ENCODE measurements around the gene ADCK1. TPM values are rescaled to one million over a fixed set of nuclear protein-coding genes. Genes with fewer than 3 reads are reported as not detected.

Gene ADCK1
- total and polyA plus RNA-seq, 8 donors = 2.9 to 9.9 (median 4.9) TPM

- DNase-seq (no peak), FAIRE-seq (no peak), ATAC-seq (no peak)
- Histone ChIP-seq H3K4me1 (no peaks in the 10 kb centered on the region), H3K27ac (no peak overlapping the region), H3K4me3 (no peak overlapping the region), H3K36me3 (no peaks in the 10 kb centered on the region), H3K27me3 (no peaks in the 10 kb centered on the region), H3K9me3 (no peaks in the 10 kb centered on the region)
- WGBS, 2 donors = 94% methylated on average over 22 of the region's 22 CpGs
- no peak for TF ChIP-seq CTCF (IDR thresholded peaks at IDR 0.05)
- intact Hi-C loops (cut with DNase I) = no loop called here
Observed at GRCh38 chr14:77924141-77924948, 124.4 kb downstream of the ADCK1 start.

- FAIRE-seq (no peak), DNase-seq (no peak), ATAC-seq (no peak)
- no peak for TF ChIP-seq CTCF (IDR thresholded peaks at IDR 0.05)
- intact Hi-C loops (cut with DNase I) = no loop called here
- Histone ChIP-seq H3K36me3 (no peaks in the 10 kb centered on the region), H3K9me3 (no peaks in the 10 kb centered on the region), H3K4me1 (no peaks in the 10 kb centered on the region), H3K27ac (no peak overlapping the region), H3K4me3 (no peak overlapping the region), H3K27me3 (no peaks in the 10 kb centered on the region)
- 71 to 94% methylated on average over 9 of the region's 9 CpGs for WGBS, 2 donors
Observed at GRCh38 chr14:77926942-77927341, 127.0 kb downstream of the ADCK1 start.

- no peak for FAIRE-seq
- TF ChIP-seq CTCF (IDR thresholded peaks at IDR 0.05) = no peak
- Histone ChIP-seq H3K9me3 (no peaks in the 10 kb centered on the region), H3K4me1 (no peaks in the 10 kb centered on the region), H3K27ac (no peak overlapping the region), H3K36me3 (peaks cover 0 to 5% (median 0%) of the 10 kb centered on the region in 3 donors), H3K27me3 (no peaks in the 10 kb centered on the region), H3K4me3 (no peak overlapping the region)
- no peak for DNase-seq
- intact Hi-C loops (cut with DNase I) = no loop called here
- ATAC-seq = no peak
- WGBS, 2 donors = 96 to 97% methylated on average over 14 of the region's 14 CpGs
Observed at GRCh38 chr14:77931441-77931840, 131.5 kb downstream of the ADCK1 start.

GRCh38 chr14:77936138-77936639, 136.3 kb downstream of the ADCK1 start:
- H3K9me3 ChIP-seq = no peaks in the 10 kb centered on the region
- no peak overlapping the region for H3K27ac ChIP-seq
- H3K4me1 ChIP-seq = no peaks in the 10 kb centered on the region
- FAIRE-seq (no peak), DNase-seq (no peak), ATAC-seq (no peak)
- peaks cover 0 to 5% (median 0%) of the 10 kb centered on the region in 3 donors for H3K36me3 ChIP-seq
- H3K27me3 ChIP-seq = no peaks in the 10 kb centered on the region
- no peak for TF ChIP-seq CTCF (IDR thresholded peaks at IDR 0.05)
- intact Hi-C loops (cut with DNase I) = no loop called here
- no peak overlapping the region for H3K4me3 ChIP-seq
- whole genome bisulfite sequencing, 2 donors = 94 to 97% methylated on average over 4 of the region's 4 CpGs

- ATAC-seq = no peak
- no peak overlapping the region for H3K27ac ChIP-seq
- 73 to 75% methylated on average over 4 of the region's 4 CpGs for WGBS, 2 donors
- H3K4me1 ChIP-seq = no peaks in the 10 kb centered on the region
- intact Hi-C loops (cut with DNase I) = no loop called here
- H3K27me3 ChIP-seq = no peaks in the 10 kb centered on the region
- no peak for FAIRE-seq
- no peak for DNase-seq
- no peaks in the 10 kb centered on the region for H3K9me3 ChIP-seq
- TF ChIP-seq CTCF (IDR thresholded peaks at IDR 0.05) = no peak
- no peak overlapping the region for H3K4me3 ChIP-seq
- no peaks in the 10 kb centered on the region for H3K36me3 ChIP-seq
Observed at GRCh38 chr14:77947372-77947771, 147.5 kb downstream of the ADCK1 start.
